ENCODE results near the gene PDZK1IP1. TPM values are rescaled to one million over a fixed set of nuclear protein-coding genes. Genes with fewer than 3 reads are reported as not detected.

Gene PDZK1IP1
- total and polyA plus RNA-seq, 8 donors = 0.88 to 54.0 (median 1.3) TPM

DNA sequence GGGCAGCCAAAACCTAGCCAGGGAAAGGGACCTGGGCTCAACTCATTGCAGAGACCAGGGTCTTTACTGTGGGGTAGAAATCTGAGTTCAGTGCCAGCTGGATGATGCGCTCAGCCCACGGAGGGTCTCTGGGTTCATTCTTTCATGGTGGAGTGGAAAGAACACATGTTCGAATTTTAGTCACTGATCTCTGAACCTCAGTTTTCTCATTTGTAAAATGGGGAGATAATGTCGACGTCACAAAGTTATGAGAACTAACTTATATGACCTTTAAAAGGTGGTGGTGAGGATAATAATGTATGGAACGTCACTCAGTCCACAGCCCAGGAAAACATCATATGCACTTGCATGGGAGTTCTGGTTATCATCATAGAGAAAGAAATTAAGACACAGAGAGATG is 43.4 kb upstream of the PDZK1IP1 start:
- Histone ChIP-seq H3K36me3 (no peaks in the 10 kb centered on the region), H3K27ac (no peak overlapping the region), H3K27me3 (peaks cover 61 to 87% of the 10 kb centered on the region in 2 donors), H3K4me1 (peaks cover 0 to 32% of the 10 kb centered on the region in 2 donors), H3K9me3 (no peaks in the 10 kb centered on the region), H3K4me3 (no peak overlapping the region)
- no peak for DNase-seq
- TF ChIP-seq, protein P1, sequence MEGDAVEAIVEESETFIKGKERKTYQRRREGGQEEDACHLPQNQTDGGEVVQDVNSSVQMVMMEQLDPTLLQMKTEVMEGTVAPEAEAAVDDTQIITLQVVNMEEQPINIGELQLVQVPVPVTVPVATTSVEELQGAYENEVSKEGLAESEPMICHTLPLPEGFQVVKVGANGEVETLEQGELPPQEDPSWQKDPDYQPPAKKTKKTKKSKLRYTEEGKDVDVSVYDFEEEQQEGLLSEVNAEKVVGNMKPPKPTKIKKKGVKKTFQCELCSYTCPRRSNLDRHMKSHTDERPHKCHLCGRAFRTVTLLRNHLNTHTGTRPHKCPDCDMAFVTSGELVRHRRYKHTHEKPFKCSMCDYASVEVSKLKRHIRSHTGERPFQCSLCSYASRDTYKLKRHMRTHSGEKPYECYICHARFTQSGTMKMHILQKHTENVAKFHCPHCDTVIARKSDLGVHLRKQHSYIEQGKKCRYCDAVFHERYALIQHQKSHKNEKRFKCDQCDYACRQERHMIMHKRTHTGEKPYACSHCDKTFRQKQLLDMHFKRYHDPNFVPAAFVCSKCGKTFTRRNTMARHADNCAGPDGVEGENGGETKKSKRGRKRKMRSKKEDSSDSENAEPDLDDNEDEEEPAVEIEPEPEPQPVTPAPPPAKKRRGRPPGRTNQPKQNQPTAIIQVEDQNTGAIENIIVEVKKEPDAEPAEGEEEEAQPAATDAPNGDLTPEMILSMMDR (IDR thresholded peaks at IDR 0.05) = no peak
- intact Hi-C loops (cut with DNase I) = no loop called here
- ATAC-seq = no peak

DNA sequence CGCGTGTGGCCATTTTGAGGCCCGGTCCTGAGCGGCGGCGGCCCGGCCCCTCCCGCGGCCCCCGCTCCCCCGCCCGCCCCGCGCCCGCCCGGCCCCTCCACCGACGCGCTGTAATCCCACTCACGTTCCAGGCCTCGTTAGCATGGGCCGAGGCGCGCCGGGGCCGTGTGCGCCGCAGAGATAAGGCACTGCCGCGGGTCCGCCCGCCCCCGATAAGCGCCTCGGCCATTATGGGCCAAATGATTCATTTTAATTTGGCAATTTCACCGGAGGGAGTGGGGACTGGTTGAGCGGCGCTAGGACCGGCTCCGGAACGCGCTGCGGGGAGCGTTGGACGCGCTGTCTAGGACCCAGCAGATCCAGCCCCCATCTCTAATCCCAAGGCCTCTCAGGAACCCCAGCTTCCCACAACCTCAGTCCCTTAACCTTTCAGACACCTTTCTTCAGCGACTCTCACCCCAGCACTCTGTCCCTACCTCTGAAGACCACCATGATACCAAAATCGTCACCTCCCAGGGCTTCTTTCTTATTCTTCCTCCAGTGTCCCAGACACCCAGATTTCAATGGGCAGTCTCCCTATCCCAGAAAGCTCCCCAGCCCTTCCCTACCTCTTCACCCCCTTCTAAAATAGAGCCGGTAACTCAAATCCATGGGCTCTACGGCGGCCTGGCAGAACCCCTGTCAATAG is 42.5 kb upstream of the PDZK1IP1 start, which contains the start of gene TAL1:
Gene TAL1, minus strand, starts transcription at position 39 of the 688 bp plus-strand sequence. CDS start 6,337 bp downstream, outside the sequence.
- TF ChIP-seq, protein P1 (IDR thresholded peaks at IDR 0.05) = no peak
- peak within 1 kb of the TSS; percentile 70 to 79 for H3K27ac ChIP-seq
- no peaks in the 10 kb centered on the region for H3K9me3 ChIP-seq
- DNase-seq (no peak), ATAC-seq (peak; percentile 33)
- peaks cover 68 to 92% of the 10 kb centered on the region in 2 donors for H3K27me3 ChIP-seq
- H3K4me3 ChIP-seq = peak within 1 kb of the TSS; percentile 18 to 44
- H3K36me3 ChIP-seq = no peaks in the 10 kb centered on the region
- H3K4me1 ChIP-seq = peaks cover 0 to 32% of the 10 kb centered on the region in 2 donors
- intact Hi-C loops (cut with DNase I) = no loop called here

DNA sequence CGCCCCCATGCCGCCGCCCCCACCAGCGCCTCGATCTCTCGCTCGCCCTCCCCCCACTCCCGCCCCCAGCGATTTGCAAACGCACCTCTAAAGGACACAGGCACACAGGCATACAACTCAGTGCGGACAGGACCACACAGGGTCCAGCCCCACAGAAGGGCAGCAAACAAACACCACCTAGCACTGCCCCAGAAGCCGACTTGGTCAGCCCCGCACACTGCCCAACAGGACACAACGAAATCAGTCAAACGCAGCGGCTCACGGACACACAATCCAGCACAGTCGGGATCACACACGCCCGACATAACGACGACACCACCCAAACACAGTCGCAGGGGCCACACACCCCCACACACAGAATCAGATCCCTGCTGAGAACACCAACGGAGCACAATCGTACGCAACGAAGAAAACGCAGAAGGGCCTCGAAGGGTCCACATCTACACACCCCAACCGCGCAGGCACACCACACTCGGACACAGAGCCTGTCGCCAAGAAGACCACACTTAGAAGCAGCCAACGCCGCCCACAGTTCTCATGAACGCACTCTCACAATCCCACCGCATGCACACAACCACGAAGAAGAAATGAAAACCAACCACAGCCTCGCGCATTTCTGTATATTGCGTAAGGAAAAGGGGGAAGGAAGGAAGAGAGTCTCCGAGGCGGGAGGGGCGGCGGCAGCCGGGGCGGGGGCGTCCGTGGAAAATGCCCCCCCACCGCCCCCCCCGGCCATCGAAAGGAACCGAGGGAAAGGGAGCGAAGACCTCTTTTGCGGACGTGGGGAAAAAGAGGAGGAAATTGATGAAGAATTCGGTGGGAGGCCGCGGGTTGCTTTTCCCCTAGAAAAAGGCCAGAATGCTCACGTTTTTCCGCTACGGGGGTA is 41.7 kb upstream of the PDZK1IP1 start:
- TF ChIP-seq, protein P1 (IDR thresholded peaks at IDR 0.05) = no peak
- Histone ChIP-seq H3K4me3 (peak overlapping the region; percentile 18 to 44), H3K27me3 (peaks cover 76 to 96% of the 10 kb centered on the region in 2 donors), H3K9me3 (no peaks in the 10 kb centered on the region), H3K4me1 (peaks cover 0 to 38% of the 10 kb centered on the region in 2 donors), H3K27ac (peak overlapping the region; percentile 70 to 79), H3K36me3 (no peaks in the 10 kb centered on the region)
- DNase-seq (peak in 2 of 4 donors; percentile 53 to 81), ATAC-seq (peak; percentile 39)
- intact Hi-C loops (cut with DNase I) = no loop called here

DNA sequence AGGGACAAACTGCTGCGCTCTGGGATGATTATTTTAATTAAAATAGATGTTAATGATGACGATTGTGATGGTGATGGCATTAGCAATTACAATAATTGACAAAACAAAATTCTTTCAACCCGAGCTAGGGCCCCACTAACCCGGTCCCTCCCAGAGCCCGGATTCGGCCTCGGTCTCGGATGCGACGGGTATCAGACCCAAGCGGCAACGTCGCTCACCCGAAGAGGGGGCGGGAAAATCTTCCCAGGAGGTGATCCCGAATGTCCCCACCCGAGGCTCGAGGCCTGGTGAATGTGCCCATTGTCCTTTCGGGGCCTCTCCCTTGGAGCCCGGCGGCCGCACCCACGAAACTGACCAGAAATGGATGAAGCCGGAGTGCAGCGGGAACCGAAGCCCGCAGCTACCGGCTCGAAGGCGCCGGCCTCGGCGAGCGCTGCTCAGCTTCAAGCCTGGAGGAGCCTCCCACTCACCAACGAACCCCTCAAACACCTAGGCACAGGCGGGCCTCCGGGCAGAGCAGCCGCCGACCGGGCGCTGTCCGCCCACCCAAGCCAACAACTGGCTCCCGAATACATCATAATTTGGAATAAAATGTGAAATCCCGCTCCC is 41.0 kb upstream of the PDZK1IP1 start:
- no peak for ATAC-seq

More for the DNA sequence above, 41.0 kb upstream of the PDZK1IP1 start:
- no peaks in the 10 kb centered on the region for H3K36me3 ChIP-seq
- H3K9me3 ChIP-seq = no peaks in the 10 kb centered on the region
- peaks cover 0 to 43% of the 10 kb centered on the region in 2 donors for H3K4me1 ChIP-seq
- DNase-seq = peak in 1 of 4 donors; percentile 77
- peaks cover 84 to 100% of the 10 kb centered on the region in 2 donors for H3K27me3 ChIP-seq
- TF ChIP-seq, protein P1 (IDR thresholded peaks at IDR 0.05) = no peak
- peak overlapping the region; percentile 70 to 79 for H3K27ac ChIP-seq
- intact Hi-C loops (cut with DNase I) = no loop called here
- H3K4me3 ChIP-seq = peak overlapping the region; percentile 18 to 44
